ENCODE data around the gene MICAL2. TPM values are rescaled to one million over a fixed set of nuclear protein-coding genes. Genes with fewer than 3 reads are reported as not detected.

Gene MICAL2
- total RNA-seq, 1 experiment from 2014 or later = 37.4 TPM

GRCh38 chr11:12291766-12292165 lies 181.4 kb downstream of the MICAL2 start:
- Histone ChIP-seq H3K9me2 (ENCODE audit: insufficient read depth) (no peaks in the 10 kb centered on the region), H3K4me3 (replicated peaks in 1 of 2; ENCODE audit: low read depth in 1 of 2, low read length in 2 of 2) (no peak overlapping the region), H3K36me3 (ENCODE audit: control insufficient read depth in 1 of 2, insufficient read depth in 2 of 2, low read length in 2 of 2) (no peaks in the 10 kb centered on the region), H4K20me1 (ENCODE audit: insufficient read depth) (no peaks in the 10 kb centered on the region), H3K79me2 (ENCODE audit: insufficient read depth, low read length) (no peaks in the 10 kb centered on the region), H3K9ac (ENCODE audit: low read length) (no peak overlapping the region), H3K4me1 (ENCODE audit: control insufficient read depth in 1 of 2, insufficient read depth in 2 of 2, low read length in 2 of 2) (peaks cover 16 to 22% of the 10 kb centered on the region in 2 experiments), H3K4me2 (ENCODE audit: low read length) (no peak overlapping the region), H2AFZ (ENCODE audit: low read depth, low read length, poor library complexity, severe bottlenecking) (no peak overlapping the region), H3K27me3 (ENCODE audit: insufficient read depth, low read length) (no peaks in the 10 kb centered on the region), H3K27ac (ENCODE audit: low read depth, low read length) (no peak overlapping the region), H3K9me3 (ENCODE audit: control insufficient read depth in 1 of 2, insufficient read depth in 1 of 2, low read depth in 1 of 2, low read length in 2 of 2) (no peaks in the 10 kb centered on the region)
- no peak for DNase-seq (ENCODE audit: low read depth, low spot score)
- ChIA-PET POLR2A (no interaction called here), RAD21 (ENCODE audit: low non-redundant PET in 1 of 2, low total read pairs in 2 of 2, uncharacterized antibody in 2 of 2, unreplicated experiment in 2 of 2) (no interaction called here), CTCF (no interaction called here)
- BruUV-seq (replicated peaks) = no TSS peak
- TF ChIP-seq ZNF274 (IDR thresholded peaks at IDR 0.05; ENCODE audit: low read depth, low read length) = no peak
- no peak for TF ChIP-seq FOSL1 (IDR thresholded peaks at IDR 0.05; ENCODE audit: low read depth)
- TF ChIP-seq SRF (IDR thresholded peaks at IDR 0.05; ENCODE audit: low read depth) = no peak
- no peak for TF ChIP-seq CTCF (IDR thresholded peaks at IDR 0.05 in 2 of 3, conservative IDR thresholded peaks at IDR 0.05 in 1 of 3; ENCODE audit: borderline replicate concordance in 1 of 3, insufficient read depth in 1 of 3, low read depth in 2 of 3, low read length in 2 of 3)
- TF ChIP-seq REST (IDR thresholded peaks at IDR 0.05; ENCODE audit: low read depth) = no peak
- no peak for TF ChIP-seq ZBTB33 (IDR thresholded peaks at IDR 0.05; ENCODE audit: extremely low read depth, insufficient replicate concordance, low read length)
- TF ChIP-seq ZFX (IDR thresholded peaks at IDR 0.05) = no peak
- no peak for TF ChIP-seq TCF7L2 (IDR thresholded peaks at IDR 0.05; ENCODE audit: borderline replicate concordance, extremely low read depth, insufficient read depth, insufficient read length)
- no peak for TF ChIP-seq EZH2phosphoT487 (IDR thresholded peaks at IDR 0.05; ENCODE audit: borderline replicate concordance)
- TF ChIP-seq SIN3A (IDR thresholded peaks at IDR 0.05; ENCODE audit: low read depth) = no peak
- no peak for TF ChIP-seq EZH2 (IDR thresholded peaks at IDR 0.05)
- TF ChIP-seq ATF3 (IDR thresholded peaks at IDR 0.05) = no peak
- no peak for TF ChIP-seq YY1 (IDR thresholded peaks at IDR 0.05; ENCODE audit: extremely low read depth, insufficient replicate concordance, low read depth, low read length)
- no peak for TF ChIP-seq CEBPB (IDR thresholded peaks at IDR 0.05; ENCODE audit: low read depth)
- no peak for TF ChIP-seq EGR1 (IDR thresholded peaks at IDR 0.05; ENCODE audit: low read depth)
- no peak for TF ChIP-seq MAX (IDR thresholded peaks at IDR 0.05)
- ATAC-seq = no peak
- intact Hi-C loops (cut with micrococcal nuclease) = no loop called here

Measured in HCT116 (cell line).